DND-41 (cell line): ENCODE data around the gene RNASE12.

ENCODE experiments used
- CTCF ChIP-seq: IDR thresholded peaks from 2 replicates; pipeline ENCODE4 v1.5.1; 2012; ENCODE audit warnings: borderline replicate concordance, low read length, moderate library complexity, mild to moderate bottlenecking; ENCODE audit not compliant: poor library complexity, severe bottlenecking; ENCODE audit errors: extremely low read depth
- EZH2 ChIP-seq: IDR thresholded peaks from 3 replicates; pipeline ENCODE4 v1.6.1; 2012; ENCODE audit warnings: borderline replicate concordance, low read depth, mild to moderate bottlenecking, moderate library complexity, low read length, inconsistent platforms; ENCODE audit not compliant: severe bottlenecking

GRCh38 chr14:20601522-20601921, 10.3 kb upstream of the RNASE12 start:
- TF ChIP-seq CTCF = no peak
- TF ChIP-seq EZH2 = no peak
